ENCODE results near the gene DPYD. TPM values are rescaled to one million over a fixed set of nuclear protein-coding genes. Genes with fewer than 3 reads are reported as not detected.

DPYD gene
- total RNA-seq, 1 donor from 2014 or later, result 8.8 TPM

- peaks cover 43% of the 10 kb centered on the region for H3K79me2 ChIP-seq (ENCODE audit: insufficient read depth, low read length)
Observed at GRCh38 chr1:97909266-97909665, 11.6 kb downstream of the DPYD start.

GRCh38 chr1:97907886-97908285 is 12.9 kb downstream of the DPYD start:
- no peaks in the 10 kb centered on the region for H3K36me3 ChIP-seq (ENCODE audit: insufficient read depth, low read length)
- Mint-ChIP-seq H3K36me3 (ENCODE audit: low read depth, unreplicated experiment) (no peaks in the 10 kb centered on the region), H3K27me3 (ENCODE audit: low read depth, unreplicated experiment) (no peaks in the 10 kb centered on the region), H3K4me3 (ENCODE audit: unreplicated experiment) (no peak overlapping the region), H3K4me1 (ENCODE audit: low read depth, unreplicated experiment) (peaks cover 15% of the 10 kb centered on the region), H3K9me3 (ENCODE audit: unreplicated experiment) (no peaks in the 10 kb centered on the region), H3K27ac (ENCODE audit: unreplicated experiment) (no peak overlapping the region)
- H3K4me2 ChIP-seq (ENCODE audit: low read length), result no peak overlapping the region
- H4K20me1 ChIP-seq (ENCODE audit: insufficient read depth, low read length), result no peaks in the 10 kb centered on the region
- no peak overlapping the region for H2AFZ ChIP-seq (ENCODE audit: low read depth, low read length)
- no peaks in the 10 kb centered on the region for H3K9me3 ChIP-seq (ENCODE audit: insufficient read depth, low read depth, low read length)
- DNase-seq (ENCODE audit: low read depth) (no peak), FAIRE-seq (no peak)
- no peaks in the 10 kb centered on the region for H3K27me3 ChIP-seq (ENCODE audit: insufficient read depth, low read length)
- TF ChIP-seq EZH2 (IDR thresholded peaks at IDR 0.05; ENCODE audit: insufficient read depth, low read length), result no peak
- no peak for TF ChIP-seq CTCF (IDR thresholded peaks at IDR 0.05; ENCODE audit: insufficient read depth, low read depth, low read length)
- H3K79me2 ChIP-seq (ENCODE audit: insufficient read depth, low read length), result peaks cover 31% of the 10 kb centered on the region
- H3K27ac ChIP-seq (ENCODE audit: low read depth, low read length), result peak overlapping the region; percentile 6
- H3K4me3 ChIP-seq (ENCODE audit: insufficient read depth, low read depth, low read length), result no peak overlapping the region
- H3K4me1 ChIP-seq (ENCODE audit: insufficient read depth, low read length), result peaks cover 17% of the 10 kb centered on the region
- H3K9ac ChIP-seq (ENCODE audit: low read length), result no peak overlapping the region

More at GRCh38 chr1:97909266-97909665, 11.6 kb downstream of the DPYD start:
- TF ChIP-seq CTCF (IDR thresholded peaks at IDR 0.05; ENCODE audit: insufficient read depth, low read depth, low read length) (no peak), EZH2 (IDR thresholded peaks at IDR 0.05; ENCODE audit: insufficient read depth, low read length) (no peak)
- H3K27me3 ChIP-seq (ENCODE audit: insufficient read depth, low read length), result no peaks in the 10 kb centered on the region
- no peaks in the 10 kb centered on the region for H3K9me3 ChIP-seq (ENCODE audit: insufficient read depth, low read depth, low read length)
- H3K27me3 Mint-ChIP-seq (ENCODE audit: low read depth, unreplicated experiment), result no peaks in the 10 kb centered on the region
- H3K4me1 Mint-ChIP-seq (ENCODE audit: low read depth, unreplicated experiment), result peaks cover 13% of the 10 kb centered on the region
- no peaks in the 10 kb centered on the region for H3K36me3 Mint-ChIP-seq (ENCODE audit: low read depth, unreplicated experiment)
- H3K27ac Mint-ChIP-seq (ENCODE audit: unreplicated experiment), result no peak overlapping the region
- no peak overlapping the region for H3K4me3 Mint-ChIP-seq (ENCODE audit: unreplicated experiment)
- H3K9me3 Mint-ChIP-seq (ENCODE audit: unreplicated experiment), result no peaks in the 10 kb centered on the region
- H2AFZ ChIP-seq (ENCODE audit: low read depth, low read length), result no peak overlapping the region
- H3K9ac ChIP-seq (ENCODE audit: low read length), result no peak overlapping the region
- no peaks in the 10 kb centered on the region for H4K20me1 ChIP-seq (ENCODE audit: insufficient read depth, low read length)
- H3K4me1 ChIP-seq (ENCODE audit: insufficient read depth, low read length), result peaks cover 12% of the 10 kb centered on the region
- no peak overlapping the region for H3K27ac ChIP-seq (ENCODE audit: low read depth, low read length)
- H3K4me2 ChIP-seq (ENCODE audit: low read length), result no peak overlapping the region
- FAIRE-seq (no peak), DNase-seq (ENCODE audit: low read depth) (no peak)
- H3K4me3 ChIP-seq (ENCODE audit: insufficient read depth, low read depth, low read length), result no peak overlapping the region
- no peaks in the 10 kb centered on the region for H3K36me3 ChIP-seq (ENCODE audit: insufficient read depth, low read length)

GRCh38 chr1:97906567-97907241 is 14.1 kb downstream of the DPYD start:
- FAIRE-seq (peak; percentile 83), DNase-seq (ENCODE audit: low read depth) (peak; percentile 96)
- Histone ChIP-seq H3K79me2 (ENCODE audit: insufficient read depth, low read length) (peaks cover 33% of the 10 kb centered on the region), H3K27ac (ENCODE audit: low read depth, low read length) (peak overlapping the region; percentile 66), H3K36me3 (ENCODE audit: insufficient read depth, low read length) (no peaks in the 10 kb centered on the region), H3K4me2 (ENCODE audit: low read length) (peak overlapping the region; percentile 74), H3K9me3 (ENCODE audit: insufficient read depth, low read depth, low read length) (no peaks in the 10 kb centered on the region), H2AFZ (ENCODE audit: low read depth, low read length) (no peak overlapping the region), H4K20me1 (ENCODE audit: insufficient read depth, low read length) (no peaks in the 10 kb centered on the region), H3K4me1 (ENCODE audit: insufficient read depth, low read length) (peaks cover 17% of the 10 kb centered on the region), H3K9ac (ENCODE audit: low read length) (peak overlapping the region; percentile 19), H3K4me3 (ENCODE audit: insufficient read depth, low read depth, low read length) (no peak overlapping the region), H3K27me3 (ENCODE audit: insufficient read depth, low read length) (no peaks in the 10 kb centered on the region)
- H3K27me3 Mint-ChIP-seq (ENCODE audit: low read depth, unreplicated experiment), result no peaks in the 10 kb centered on the region
- no peaks in the 10 kb centered on the region for H3K36me3 Mint-ChIP-seq (ENCODE audit: low read depth, unreplicated experiment)
- peaks cover 15% of the 10 kb centered on the region for H3K4me1 Mint-ChIP-seq (ENCODE audit: low read depth, unreplicated experiment)
- no peaks in the 10 kb centered on the region for H3K9me3 Mint-ChIP-seq (ENCODE audit: unreplicated experiment)
- TF ChIP-seq CTCF (IDR thresholded peaks at IDR 0.05; ENCODE audit: insufficient read depth, low read depth, low read length) (no peak), EZH2 (IDR thresholded peaks at IDR 0.05; ENCODE audit: insufficient read depth, low read length) (no peak)
- H3K27ac Mint-ChIP-seq (ENCODE audit: unreplicated experiment), result no peak overlapping the region
- peak overlapping the region; percentile 56 for H3K4me3 Mint-ChIP-seq (ENCODE audit: unreplicated experiment)

All from astrocyte (in vitro differentiated cells and primary cell).